GM18511 (cell line): ENCODE data around the gene CALY.

Experiments used
- ATAC-seq: cut with Tn5 transposase; IDR thresholded peaks from one replicate; pipeline ENCODE4 v1.9.1; 2021; ENCODE audit warnings: mild to moderate bottlenecking, moderate library complexity; ENCODE audit not compliant: unreplicated experiment

The CALY gene

DNA sequence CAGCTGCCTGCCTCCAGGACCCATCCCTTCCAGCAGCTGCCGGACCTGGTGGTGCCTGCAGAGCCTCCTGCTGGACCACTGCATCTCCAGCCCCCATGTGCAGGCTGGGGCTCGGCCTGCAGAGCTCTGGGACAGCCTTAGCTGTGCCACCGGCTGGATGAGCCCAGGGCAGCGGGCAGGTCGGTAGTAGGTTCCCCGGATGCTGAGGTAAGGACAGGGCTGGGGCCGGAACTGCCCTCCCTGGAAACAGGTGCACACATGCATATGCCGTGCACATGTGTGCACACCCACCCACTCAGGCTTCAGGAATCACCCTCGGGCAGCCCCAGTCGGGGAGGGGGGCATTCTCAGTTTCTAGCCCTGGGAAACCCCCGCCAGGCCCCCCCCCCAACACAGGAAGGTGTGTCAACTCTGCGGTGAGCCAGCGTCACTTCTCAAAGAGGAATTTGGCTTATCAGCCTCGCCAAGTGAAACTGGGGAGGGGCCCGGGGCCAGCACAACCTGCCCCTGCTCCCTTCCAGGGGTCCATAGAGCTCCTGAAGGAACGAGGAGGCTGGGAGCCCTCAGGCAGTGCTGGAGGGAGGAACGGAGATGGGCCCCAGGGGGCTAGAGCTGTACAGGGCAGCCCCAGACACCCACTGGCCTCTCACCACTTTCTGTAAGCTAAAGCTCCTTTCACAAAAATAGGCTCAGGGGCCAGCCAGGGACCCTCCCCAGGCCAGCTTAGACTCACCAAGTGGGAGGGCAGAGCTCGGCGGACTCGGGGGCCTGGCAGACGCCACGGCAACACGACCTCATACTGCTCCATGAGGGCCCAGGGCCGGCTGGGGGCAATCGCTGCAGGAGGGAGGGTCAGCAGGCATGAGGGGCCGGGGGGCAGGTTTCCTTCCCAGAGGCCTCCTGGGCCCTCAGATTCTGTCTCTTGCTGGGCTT is 61.7 kb downstream of the CALY start:
- ATAC-seq: peak; percentile 61
